Hematopoietic multipotent progenitor cell treated with erythropoietin and hydrocortisone succinate and interleukin-3 and kit ligand, for 15 days (in vitro differentiated cells): Measurements from ENCODE around the gene SETD4.
"Not testable (repeated sequence)": the region's sequence is repeated elsewhere in the genome, so short reads cannot be mapped to it uniquely, and the experiment has no call there.

Experiments used
- DNase-seq: peaks from one replicate; pipeline ENCODE4 v3.0.0-alpha.2; 2015; ENCODE audit warnings: low spot score

SETD4 gene, protein sequence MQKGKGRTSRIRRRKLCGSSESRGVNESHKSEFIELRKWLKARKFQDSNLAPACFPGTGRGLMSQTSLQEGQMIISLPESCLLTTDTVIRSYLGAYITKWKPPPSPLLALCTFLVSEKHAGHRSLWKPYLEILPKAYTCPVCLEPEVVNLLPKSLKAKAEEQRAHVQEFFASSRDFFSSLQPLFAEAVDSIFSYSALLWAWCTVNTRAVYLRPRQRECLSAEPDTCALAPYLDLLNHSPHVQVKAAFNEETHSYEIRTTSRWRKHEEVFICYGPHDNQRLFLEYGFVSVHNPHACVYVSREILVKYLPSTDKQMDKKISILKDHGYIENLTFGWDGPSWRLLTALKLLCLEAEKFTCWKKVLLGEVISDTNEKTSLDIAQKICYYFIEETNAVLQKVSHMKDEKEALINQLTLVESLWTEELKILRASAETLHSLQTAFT

DNA sequence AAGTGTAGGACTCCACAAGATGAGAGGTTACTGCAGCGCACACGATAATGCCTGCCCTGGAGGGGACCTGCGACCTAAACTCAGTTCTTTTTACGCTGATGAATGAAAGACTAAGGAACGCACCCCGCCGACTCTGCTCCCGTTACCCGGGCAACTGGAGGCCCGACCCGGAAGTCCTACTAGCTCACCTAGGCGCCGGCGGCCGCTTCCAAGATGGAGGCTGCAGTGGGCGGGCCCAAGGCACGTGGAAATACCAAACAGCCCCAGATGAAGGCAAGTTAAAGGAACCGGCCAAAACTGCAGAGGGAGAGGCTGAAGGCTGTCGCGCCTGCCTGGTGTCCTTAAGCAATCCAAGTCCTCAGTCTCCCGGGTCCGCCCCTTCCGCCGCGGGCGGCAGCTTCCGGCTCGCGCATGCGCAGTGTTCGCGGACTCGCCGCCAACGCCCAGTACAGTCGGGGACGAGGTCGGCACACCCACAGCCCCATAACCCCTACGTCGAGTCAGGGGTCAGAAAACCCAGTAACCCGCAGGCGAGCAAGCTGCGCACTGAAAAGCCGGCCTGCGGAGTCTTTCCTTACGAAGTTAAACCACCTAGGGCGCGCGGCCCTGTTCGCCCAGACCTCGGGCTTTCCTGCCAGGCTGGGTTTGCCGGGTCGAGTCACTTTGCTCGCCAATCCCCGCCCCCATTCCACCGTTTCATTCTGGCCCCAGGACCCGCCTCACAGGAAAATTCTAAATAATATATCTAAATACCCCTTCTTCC is at the start of gene SETD4:
SETD4 (minus strand) TSS at position 368 of the 763 bp plus-strand sequence. CDS start 1,638 bp downstream, outside the sequence.
- DNase-seq: peak; percentile 91

DNA sequence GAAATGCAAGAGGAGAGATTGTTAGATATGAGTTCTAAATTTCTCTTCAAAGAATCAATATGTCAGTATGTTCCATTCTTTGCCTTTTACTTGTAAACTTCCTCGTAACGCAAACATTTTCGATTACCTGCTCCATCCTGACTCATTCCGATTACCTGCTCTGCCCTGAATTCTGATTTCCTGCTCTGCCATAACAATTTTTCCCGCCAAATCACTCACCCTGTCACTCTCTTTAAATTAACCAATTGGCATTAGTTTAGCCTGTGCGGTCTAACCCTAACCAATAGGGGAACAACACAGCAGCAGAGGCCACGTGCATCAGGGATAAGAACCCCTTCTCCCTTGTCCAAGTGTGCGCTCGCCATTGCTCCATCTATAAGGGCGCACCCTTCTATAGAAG is 49.5 kb upstream of the SETD4 start:
- no peak for DNase-seq

DNA sequence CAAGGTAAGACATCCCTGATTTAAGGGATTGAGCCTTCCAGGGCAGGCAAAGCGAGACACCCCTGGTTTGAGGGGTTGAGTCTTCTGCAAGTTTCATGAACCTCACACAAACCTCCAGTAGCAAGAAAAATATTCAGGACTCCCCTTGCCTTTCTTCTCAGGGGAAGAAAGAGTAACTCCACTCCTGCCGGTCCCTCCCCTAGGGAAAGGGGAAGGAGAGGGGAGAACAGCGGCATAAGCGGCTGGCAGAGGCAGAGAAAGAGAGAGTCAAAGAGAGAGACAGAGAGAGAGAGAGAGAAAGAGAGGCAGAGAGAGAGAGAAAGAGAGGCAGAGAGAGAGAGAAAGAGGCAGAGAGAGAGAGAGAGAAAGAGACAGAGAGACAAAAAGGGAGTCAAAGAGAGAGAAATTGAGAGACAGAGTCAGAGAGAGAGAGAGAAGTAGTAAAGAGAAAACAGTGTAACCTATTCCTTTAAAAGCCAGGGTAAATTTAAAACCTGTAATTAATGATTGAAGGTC is 45.1 kb upstream of the SETD4 start:
- no peak for DNase-seq

DNA sequence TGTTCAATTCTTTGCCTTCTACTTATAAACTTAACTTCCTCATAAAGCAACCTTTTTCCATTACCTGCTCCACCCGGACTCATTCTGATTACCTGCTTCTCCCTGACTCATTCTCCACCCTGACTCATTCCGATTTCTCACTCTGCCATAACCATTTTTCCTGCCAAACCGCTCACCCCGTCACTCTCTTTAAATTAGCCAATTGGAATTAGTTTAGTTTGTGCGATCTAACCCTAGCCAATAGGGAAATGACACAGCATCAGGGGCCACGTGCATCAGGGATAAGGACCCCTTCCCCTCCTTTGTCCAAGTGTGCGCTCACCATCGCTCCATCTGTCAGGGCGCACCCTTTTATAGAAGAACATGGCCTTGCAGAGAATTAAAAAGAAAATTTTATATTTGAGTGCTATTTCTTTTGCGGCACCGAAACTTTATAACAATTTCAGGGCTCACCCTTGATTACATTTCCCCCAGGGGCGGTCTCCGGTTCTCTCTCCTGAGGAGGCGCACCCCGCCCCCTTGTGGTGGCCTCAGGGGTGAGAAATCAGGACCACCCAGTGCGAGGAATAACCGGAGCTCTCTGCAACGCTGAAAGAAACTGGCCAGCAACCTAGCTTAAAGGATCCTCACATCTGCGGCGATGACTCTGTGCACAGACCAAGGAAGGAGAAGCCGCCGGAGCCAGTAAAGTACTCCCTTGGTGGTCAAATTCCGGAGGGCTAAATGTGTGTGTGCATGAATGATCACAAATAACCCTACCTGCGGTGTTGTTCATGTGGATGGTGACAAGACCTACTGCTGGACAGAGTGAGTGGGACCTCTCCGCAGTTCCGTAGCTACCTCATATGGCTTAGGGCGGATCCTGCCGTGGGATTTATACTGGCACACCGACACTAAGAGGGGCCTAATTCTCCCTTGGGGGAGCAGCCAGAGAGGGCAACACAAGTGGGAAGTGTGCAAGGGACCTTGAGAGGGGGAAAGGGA is 44.3 kb upstream of the SETD4 start:
- peak; percentile 22 for DNase-seq

DNA sequence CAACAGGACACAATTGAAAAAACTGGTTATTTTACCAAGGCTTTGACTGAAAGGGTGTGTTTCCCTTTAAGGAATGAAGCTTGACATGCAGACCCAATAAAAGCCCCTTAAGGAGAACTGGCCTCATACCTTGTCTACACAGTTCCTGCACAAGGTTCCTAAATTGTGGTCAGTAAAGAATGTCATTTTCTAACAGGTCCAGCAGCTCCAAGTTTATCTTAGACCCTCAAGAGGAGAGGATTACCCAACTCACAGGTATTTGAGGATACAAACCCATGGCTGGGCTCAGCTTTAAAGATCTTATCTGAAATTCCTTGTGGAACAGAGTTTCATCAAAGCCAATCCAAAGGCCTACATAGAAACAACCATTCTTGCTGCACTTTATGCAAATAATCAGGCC is 43.1 kb upstream of the SETD4 start:
- no peak for DNase-seq

DNA sequence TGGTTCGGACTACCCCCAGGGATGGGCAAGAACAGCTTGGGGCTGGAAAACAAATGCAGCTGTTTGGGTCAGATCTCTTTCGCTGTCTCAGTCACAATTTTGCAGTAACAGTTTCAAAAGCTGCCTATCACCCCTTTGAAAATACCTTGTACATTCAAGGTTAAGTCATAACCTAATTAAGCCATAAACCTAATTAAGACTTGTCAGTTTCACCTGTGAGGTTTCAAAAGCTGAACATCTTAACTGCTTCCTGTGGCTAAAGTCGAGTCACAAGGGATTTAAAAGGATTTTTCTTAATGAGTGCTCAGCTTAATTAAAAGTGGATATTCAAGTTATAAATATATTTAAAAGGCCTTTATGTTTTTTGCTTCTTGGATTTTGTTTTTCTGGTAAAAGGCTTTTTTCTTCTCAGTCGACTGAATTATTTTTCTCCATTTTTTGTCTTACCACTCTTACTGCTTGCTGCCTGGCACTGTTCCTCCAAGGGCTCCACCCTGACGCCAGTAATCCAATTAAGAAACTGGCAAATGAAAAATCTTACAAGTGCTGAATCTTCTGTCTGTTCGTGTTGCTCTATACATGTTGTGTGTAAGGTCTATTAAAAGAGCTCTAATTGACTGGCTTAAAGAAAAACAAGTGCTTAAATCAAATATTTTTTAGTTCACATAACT is 40.8 kb upstream of the SETD4 start:
- no peak for DNase-seq

DNA sequence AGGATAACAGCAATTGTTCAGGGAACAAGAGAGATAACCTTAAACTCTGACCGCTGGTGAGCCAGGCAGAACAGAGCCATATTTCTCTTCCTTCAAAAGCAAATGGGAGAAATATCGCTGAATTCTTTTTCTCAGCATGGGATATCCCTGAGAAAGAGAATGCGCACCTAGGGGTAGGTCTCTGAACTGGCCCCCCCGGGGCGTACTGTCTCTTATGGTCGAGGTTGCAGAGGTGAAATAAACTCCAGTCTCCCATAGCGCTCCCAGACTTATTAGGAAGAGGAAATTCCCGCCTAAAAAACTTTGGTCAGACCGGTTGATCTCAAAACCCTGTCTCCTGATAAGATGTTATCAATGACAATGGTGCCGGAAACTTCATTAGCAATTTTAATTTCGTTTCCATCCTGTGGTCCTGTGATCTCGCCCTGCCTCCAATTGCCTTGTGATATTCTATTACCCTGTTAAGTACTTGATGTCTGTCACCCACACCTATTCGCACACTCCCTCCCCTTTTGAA is 39.4 kb upstream of the SETD4 start:
- not testable (repeated sequence) for DNase-seq

DNA sequence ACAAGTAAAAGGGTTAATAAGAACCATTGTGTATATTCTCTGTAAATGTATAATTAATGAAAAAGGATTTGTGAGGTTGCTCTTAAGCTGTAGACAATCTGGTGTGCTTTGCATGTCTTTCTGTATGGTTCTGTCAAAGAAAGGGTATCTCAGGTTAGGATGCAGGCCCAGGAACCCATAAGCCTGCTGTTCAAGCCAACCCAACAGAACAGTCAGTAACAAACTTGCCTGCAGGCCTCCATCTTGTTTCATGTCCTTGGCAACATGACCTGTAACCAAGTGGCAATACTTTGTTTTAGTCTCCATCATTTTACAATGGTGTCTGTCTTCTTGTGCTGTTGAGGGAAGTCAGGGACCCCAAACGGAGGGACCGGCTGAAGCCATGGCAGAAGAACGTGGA is 38.7 kb upstream of the SETD4 start:
- no peak for DNase-seq

DNA sequence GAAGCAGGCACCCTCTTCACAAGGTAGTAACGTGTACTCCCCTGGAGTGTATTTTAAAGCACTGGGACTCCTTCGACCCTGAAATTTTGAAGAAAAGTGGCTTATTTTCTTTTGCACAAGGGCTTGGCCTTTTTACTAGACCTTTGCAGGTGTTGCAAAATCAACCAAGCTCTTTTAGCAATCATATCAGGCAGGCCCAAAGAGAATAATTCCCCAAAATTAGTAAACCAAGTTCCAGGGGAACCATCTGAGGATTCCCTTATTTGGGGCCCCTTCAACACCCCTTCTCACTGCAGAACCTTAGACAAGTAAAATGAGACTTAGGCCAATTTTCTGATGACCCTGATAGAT is 37.8 kb upstream of the SETD4 start:
- DNase-seq: no peak

DNA sequence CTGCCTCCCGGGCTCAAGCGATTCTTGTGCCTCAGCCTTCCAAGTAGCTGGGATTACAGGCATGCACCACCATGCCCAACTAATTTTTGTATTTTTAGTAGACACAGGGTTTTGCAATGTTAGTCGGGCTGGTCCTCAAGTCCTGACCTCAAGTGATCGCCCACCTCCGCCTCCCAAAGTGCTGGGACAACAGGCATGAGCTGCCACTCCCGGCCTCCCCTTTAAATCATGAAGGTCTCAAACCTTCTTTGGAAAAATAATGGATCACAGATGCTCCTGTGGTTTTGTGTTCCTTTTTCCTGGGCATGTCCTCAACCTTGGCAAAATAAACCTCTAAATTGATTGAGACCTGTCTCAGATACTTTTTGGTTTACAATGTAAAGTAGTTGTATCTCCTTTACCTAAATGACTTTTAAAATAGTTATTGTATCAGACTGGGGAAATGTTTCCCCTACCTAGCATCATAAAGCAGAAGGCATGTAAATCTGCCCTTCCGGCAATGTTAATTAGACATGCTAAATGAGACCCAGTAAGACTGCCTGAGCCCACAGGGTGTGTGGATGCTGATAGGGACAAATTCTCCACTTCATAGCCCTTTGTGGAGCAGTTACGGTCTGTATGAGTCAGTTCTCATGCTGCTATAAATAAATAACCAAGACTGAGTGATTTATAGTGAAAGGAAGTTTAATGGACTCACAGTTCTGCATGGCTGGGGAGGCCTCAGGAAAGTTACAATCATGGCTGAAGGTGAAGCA is 37.3 kb upstream of the SETD4 start:
- no peak for DNase-seq

DNA sequence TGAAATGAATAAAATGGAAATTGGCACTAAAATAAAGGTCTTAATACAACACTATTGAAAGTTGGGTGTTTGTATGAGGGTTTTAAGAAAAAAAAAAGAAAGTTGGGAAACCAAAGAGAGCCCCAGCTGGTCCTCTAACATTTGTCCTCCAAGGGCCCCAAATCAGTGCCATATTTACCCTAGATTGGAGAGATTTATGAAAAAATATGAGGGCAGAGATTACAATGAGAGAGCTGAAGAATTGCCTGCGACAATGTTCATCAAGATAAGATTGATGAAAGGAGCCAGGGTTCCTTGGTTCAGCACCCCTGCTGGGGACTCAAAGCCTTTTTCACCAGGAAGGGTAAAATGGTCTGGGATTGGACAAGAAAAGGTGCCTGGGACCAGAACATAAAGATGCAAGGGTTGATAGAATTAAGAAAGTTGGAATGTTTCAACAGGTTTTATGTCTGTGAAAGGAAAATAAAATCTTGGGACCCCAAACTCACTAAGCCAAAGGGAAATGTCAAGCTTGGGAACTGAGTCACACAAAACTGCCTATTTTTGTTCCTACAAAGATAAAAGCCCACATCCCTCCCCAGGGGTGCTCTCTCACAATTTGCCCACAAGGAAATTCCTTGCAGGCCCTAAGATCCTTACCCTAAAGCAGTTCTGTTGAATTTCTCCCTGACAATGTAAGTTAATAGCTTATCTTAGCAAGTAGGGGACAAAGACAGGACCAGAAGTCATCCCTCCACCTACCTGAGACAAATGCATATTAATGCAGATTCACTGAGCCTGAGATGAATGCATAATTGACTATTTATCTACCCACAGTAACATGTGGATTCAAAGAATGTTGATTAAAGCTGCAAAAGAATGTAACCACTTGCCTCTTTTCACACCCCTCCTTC is 36.3 kb upstream of the SETD4 start:
- DNase-seq: no peak

DNA sequence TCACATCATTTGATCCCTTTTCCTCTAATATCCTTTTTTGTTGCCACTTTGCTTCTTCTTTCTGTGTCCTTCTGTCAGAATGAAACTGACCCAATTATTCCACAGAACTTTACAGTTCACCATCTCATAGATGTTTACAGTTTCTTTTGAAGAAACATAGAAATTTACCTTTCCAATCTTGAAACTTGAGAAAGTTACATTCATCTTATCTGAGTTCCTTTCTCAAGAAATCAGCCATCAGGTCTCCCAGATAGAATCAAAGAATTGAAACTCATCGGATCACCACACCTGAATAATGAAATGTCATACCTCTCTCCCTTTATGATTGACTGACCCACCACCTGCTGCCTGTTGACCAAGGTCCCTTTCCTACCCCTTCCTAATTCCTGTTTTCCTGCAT is 33.2 kb upstream of the SETD4 start:
- DNase-seq: no peak

DNA sequence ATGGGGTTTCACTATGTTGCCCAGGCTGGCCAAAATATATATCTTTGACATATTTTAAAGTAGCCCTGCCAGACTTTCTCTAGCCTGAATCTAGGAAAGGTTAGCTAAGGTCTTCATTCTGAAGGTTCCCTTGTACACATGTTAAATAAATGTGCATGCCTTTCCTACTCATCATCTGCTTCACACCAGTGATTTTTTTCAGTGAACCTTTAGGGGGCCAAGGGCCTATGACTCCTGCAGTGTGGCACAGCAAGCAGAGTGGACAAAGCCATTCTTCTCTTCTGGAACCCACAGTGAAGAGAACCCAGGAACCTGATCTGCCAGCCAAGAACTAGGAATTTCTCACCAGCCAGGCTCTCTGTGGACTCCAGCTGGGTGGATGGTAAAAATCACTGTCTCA is 32.4 kb upstream of the SETD4 start:
- no peak for DNase-seq

DNA sequence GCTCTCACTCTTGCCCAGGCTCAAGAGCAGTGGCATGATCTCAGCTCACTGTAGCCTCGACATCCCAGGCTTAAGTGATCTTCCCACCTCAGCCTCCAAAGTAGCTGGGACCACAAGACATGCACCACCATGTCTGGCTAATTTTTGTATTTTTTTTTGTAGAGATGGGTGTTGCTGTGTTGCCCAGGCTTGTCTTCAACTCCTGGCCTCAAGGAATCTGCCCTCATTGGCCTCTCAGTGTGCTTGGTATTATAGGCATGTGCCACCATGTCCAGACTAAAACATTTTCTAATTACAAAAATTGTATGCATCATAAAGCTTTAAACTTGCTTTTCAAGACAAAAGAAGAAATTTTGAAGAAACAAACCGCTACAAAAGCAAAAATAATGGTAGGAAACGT is 29.6 kb upstream of the SETD4 start:
- no peak for DNase-seq

DNA sequence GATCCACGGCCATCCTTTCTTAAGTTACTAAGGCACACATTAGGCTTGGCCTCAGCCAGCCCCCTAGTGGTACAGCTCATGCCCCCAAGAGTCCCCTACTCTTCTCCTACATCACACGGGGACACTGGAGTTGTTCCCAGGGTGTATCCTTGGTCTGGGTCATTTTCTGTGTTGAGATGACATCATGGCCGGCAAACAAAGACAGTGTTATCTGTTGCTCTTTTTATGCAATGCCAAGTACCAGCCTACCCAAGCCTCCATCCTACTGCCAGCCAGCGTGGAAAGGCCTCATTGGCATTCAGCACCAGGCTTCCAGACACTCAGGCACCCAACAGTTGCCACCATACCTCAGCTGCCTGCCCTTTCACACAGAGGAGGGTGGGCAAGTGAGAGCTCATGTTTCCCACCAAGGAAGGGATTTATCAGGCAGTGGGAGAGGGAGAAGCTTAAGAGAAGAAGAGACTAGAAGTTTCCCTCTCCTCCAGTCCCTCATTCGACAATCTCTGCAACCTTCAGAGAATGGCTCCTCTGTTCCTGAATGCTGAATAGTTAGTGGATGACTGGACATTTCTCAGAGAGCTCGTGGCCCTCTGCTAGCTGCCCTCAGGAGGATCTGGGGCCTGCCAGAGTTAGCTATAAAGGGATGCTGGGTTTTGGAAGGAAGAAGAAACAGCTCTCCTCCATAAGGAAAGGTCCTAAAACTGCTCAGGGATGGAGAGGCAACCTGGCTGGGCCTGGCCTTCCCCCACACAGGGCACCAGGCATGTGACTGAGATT is 27.2 kb upstream of the SETD4 start:
- no peak for DNase-seq

DNA sequence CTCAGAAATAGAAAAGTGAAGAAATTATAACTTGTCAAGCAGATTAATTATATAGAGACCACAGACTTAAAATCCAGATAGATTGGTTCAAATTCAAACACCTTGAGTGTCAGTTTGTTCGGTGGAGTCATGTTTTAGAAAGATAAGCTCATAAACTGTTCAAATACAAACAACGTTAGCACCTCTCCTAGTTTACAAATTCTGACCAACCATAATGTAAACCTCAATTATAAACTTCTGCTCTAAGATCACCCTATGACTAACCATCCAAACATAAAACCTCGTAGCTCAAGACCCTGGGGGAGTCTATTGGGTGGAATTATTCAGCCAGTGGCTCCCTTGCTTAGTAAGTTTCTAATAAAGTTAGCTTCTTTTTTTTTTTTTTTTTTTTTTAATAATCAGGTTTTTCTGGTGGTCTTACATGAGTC is 21.9 kb upstream of the SETD4 start:
- DNase-seq: no peak

DNA sequence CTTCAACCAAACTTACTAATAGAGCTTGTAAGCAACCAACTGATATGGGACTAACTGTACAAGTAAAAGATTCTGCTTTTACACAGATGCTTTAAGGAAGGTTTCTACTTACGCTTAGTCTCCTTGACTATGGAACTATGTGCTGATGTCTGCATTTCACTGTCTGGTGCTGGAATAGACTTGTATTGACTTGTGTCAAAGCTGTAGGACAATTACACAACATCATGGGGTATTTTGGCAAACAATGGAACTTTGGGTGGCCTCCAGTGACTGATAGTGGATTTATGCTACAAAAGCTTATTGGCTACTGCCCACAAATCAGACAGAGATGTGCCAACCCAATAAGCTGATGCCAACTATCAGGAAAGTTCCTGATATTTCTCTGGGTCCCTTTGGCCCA is 20.1 kb upstream of the SETD4 start:
- DNase-seq: no peak

DNA sequence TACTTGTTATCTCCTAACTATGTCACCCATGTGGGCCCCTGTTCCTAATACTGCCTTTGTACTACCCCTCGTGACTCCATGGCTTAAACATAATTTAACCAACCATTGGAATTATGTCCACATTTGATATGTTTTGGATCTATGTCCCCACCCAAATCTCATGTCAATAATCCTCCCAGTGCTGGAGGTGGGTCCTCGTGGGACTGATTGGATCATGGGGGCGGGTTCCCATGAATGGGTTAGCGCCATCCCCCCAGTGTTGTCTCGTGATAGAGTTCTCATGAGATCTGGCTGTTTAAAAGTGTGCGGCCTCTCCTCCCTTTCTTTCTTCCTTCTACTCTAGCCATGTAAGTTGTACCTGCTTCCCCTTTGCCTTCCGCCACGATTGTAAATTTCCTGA is 19.3 kb upstream of the SETD4 start:
- DNase-seq: no peak
